COLO668 (cell line): ENCODE results near the gene ADAMTS18.

Source experiments
- DNase-seq: peaks from one replicate; lab custom pipeline; 2025; ENCODE audit not compliant: unreplicated experiment; lab: John Stamatoyannopoulos, UW

ADAMTS18 gene

GRCh38 chr16:77399066-77399465 is 35.8 kb downstream of the ADAMTS18 start:
- DNase-seq = no peak

DNA sequence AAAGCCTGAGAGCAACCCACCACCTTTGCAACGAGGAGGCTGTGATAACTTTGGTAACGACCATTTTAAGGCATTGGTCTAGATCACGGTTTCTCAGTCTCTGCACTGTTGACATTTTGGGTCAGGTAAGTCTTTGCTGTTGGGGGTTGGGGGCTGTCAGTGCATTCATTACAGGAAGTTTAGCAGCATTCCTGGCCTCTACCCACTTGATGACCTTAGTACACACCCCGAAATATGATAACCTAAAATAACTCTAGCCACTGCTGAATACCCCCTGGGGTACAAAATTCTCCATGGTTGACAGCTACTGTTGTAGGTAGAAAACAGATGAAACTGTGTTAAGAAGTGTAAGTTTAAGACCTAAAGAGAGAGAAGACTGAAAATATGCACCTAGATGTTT is 36.3 kb downstream of the ADAMTS18 start:
- no peak for DNase-seq

- DNase-seq = no peak
Observed at GRCh38 chr16:77396461-77396860, 38.4 kb downstream of the ADAMTS18 start.

GRCh38 chr16:77394699-77395098 is 40.1 kb downstream of the ADAMTS18 start:
- no peak for DNase-seq

DNA sequence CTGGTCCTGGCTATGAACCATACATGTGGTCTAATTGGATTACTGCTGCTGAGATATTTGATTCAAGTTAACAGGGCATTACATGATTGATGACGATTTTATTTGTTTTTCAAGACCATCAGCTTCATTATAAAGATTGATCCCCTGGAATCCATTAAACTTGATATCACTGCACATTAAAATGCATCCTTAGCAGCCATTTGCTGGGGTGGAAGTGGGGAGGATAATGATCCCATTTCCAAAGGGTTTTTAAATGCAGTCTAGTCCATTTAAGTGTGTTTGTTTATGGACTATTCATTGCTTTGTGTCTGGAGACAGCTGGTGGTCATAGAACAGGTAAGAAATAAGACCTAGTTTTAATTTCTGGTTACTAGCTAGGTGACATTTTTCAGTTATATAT is 40.9 kb downstream of the ADAMTS18 start:
- DNase-seq = no peak

DNA sequence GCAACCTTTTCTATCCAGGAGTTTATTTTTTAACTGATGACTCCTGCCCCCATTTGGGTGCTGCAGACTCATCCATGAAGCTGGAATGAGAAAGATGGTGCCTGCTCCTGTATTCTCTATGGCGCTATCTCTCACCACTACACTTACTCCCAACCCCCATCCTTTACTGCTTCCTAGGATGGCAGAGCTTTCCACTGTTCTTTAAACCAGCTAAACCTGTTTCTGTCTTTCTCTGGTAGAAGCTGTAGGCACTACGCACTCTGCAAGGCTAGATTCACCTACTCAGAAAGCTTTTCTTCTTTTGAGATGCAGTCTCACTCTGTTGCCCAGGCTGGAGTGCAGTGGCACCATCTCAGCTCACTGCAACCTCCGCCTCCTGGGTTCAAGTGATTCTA is 47.0 kb downstream of the ADAMTS18 start:
- no peak for DNase-seq

- no peak for DNase-seq
Observed at GRCh38 chr16:77386831-77387814, 47.7 kb downstream of the ADAMTS18 start.

- no peak for DNase-seq
Observed at GRCh38 chr16:77385481-77385880, 49.4 kb downstream of the ADAMTS18 start.

GRCh38 chr16:77383606-77384187 is 51.1 kb downstream of the ADAMTS18 start:
- DNase-seq = no peak

DNA sequence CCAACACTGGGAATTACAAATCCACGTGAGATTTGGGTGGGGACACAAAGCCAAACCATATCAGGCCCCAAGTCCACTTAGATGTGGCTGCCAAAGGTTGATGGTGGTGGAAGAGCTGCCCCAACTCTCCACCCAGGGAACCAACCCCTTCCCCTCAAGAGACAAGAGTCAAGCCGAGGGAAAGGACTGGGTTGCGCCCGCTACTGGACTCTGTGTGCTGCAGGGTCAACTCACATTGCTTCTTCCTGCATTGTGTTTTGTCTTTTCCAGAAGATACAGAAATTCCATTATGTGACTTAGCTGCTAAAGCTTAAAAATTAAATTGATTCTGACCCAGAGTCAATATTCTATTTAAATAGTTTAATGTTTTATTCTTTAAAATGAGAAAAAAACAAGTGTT is 58.5 kb downstream of the ADAMTS18 start:
- DNase-seq = peak; percentile 9

GRCh38 chr16:77375396-77375795 is 59.4 kb downstream of the ADAMTS18 start:
- DNase-seq = no peak

GRCh38 chr16:77374384-77374783 is 60.5 kb downstream of the ADAMTS18 start:
- DNase-seq = peak; percentile 10

GRCh38 chr16:77373726-77374125 is 61.1 kb downstream of the ADAMTS18 start:
- DNase-seq = peak; percentile 17

GRCh38 chr16:77364770-77365169 is 70.1 kb downstream of the ADAMTS18 start:
- DNase-seq = no peak

- DNase-seq = peak; percentile 44
Observed at GRCh38 chr16:77359065-77359502, 75.8 kb downstream of the ADAMTS18 start.

GRCh38 chr16:77353587-77354263 is 81.1 kb downstream of the ADAMTS18 start:
- peak; percentile 32 for DNase-seq

DNA sequence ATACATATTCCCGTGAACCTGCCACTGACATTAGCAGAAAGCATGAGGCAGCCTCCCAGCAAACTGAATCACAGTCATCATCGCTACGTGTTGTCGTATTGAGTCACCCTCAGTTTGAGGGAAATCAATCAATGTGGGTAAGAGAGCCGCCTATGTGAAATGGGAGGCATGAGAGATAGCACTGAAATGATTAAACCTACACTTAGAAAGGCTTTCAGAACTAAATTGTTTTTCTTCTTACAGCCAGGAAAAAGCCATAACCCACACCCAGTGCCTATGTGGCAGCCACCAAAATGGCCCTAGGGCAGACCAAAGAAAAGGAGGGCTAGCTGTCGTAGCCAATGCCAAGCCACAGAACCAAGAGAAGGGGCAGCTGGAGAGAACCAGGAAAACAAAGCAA is 90.5 kb downstream of the ADAMTS18 start:
- DNase-seq = no peak

DNA sequence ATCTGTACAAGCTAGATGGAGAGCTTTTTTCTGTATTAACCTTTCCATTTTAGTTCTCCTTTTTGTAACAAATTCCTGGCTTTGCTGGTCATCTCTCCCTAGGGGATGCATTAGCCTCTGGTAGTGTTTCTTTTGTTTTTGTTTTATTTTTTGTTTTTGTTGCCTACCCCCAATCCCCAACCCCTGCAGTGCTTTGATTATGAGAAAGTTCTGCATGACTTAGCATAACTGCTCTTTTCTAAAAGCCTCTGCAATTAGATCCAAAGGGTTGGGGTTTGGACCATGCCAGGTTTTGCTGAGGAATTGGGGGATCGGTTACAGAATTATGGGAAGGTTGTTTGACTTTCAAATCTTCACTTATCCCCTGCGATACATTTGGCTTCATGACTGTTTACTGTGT is 98.2 kb downstream of the ADAMTS18 start:
- no peak for DNase-seq

GRCh38 chr16:77335652-77336234 is 99.1 kb downstream of the ADAMTS18 start:
- DNase-seq = no peak

GRCh38 chr16:77332792-77333191 is 102.0 kb downstream of the ADAMTS18 start:
- DNase-seq = no peak
